Transverse colon (tissue), 4 donors: ENCODE data around the gene VPS4A.

Experiments used
- CTCF ChIP-seq, 5 experiments: fragments of 200-600 bp in 3 of 5; fragments of 450-650 bp in 2 of 5; sonication (generic) in 3 of 5; IDR thresholded peaks; 1 replicate in 2 of 5; 2 replicates in 3 of 5; pipeline ENCODE4 v1.5.1; 2016 to 2017; ENCODE audit warnings: antibody characterized with exemption in 5 of 5, inconsistent platforms in 3 of 5, mild to moderate bottlenecking in 2 of 5, moderate library complexity in 1 of 5
- EP300 ChIP-seq: sonication (generic); formaldehyde crosslinking; IDR thresholded peaks from one replicate; pipeline ENCODE4 v1.6.1; 2017; ENCODE audit warnings: antibody characterized with exemption, low read depth
- POLR2AphosphoS5 ChIP-seq, 3 donors: sonication (generic); formaldehyde crosslinking; IDR thresholded peaks; one replicate each; pipeline ENCODE4 v1.6.1; 2016; ENCODE audit warnings: antibody characterized with exemption in 3 of 3

GRCh38 chr16:69277413-69277812, 33.7 kb upstream of the VPS4A start:
- no peak for TF ChIP-seq CTCF (IDR thresholded peaks at IDR 0.05)
- TF ChIP-seq EP300, result no peak
- no peak for TF ChIP-seq POLR2AphosphoS5 (IDR thresholded peaks at IDR 0.05)
